ENCODE data around the gene ARGLU1. TPM values are rescaled to one million over a fixed set of nuclear protein-coding genes. Genes with fewer than 3 reads are reported as not detected.

Gene ARGLU1
- total and polyA plus RNA-seq, 10 donors: 99.5 to 204 (median 135) TPM

DNA sequence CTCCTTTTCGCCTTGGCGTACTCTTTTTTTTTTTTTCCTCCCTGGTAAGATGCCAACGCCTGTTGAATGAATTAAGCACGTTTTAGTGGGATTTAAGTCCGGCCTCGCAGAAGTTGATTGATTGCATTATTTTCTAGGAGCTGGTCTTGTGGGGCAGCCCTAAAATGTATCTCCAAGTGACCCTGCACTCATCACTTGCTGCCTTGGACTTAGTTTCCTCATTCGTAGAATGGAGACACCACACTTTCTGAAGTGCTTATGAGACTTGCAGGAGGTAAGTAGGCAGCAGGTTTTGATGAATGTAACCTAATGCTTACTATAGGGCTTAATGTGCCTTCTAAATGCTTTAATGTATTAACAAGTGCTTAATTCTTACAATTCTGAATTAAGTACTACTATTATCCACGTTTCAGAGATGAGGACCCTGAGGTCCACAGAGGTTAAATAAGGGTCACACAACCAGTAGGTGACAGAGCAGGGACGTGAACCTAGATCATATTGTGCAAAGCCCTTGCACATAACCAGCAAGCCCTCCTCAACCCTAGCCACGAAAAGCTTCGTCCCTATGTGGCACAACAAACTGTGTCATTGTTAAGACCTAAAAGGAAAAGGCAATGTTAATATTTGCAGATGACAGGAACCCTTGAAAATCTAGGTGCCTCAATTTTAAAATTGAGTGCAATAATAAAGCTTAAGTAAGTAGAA, 514 bp upstream of the ARGLU1 start:
- TF ChIP-seq POLR2A (IDR thresholded peaks at IDR 0.05) (no peak), POLR2AphosphoS5 (IDR thresholded peaks at IDR 0.05) (no peak), CTCF (IDR thresholded peaks at IDR 0.05 in 8 of 11, conservative IDR thresholded peaks at IDR 0.05 in 3 of 11) (no peak)
- intact Hi-C loops (cut with DNase I; ENCODE audit: low total_unique reads): no loop called here
- no peak for DNase-seq
- Histone ChIP-seq H3K27ac (peak overlapping the region; percentile 88 to 99 (median 97)), H3K4me1 (peaks cover 27 to 56% (median 49%) of the 10 kb centered on the region in 6 donors), H3K27me3 (replicated peaks in 1 of 7) (no peaks in the 10 kb centered on the region), H3K36me3 (no peaks in the 10 kb centered on the region), H3K9me3 (no peaks in the 10 kb centered on the region), H3K4me3 (peak overlapping the region; percentile 74 to 98 (median 94))
- 13 to 27% (median 17%) methylated on average over 11 of the region's 11 CpGs for WGBS, 5 donors

- intact Hi-C loops (cut with DNase I; ENCODE audit: low total_unique reads): no loop called here
- DNase-seq: peak; percentile 91
- TF ChIP-seq CTCF (IDR thresholded peaks at IDR 0.05 in 8 of 11, conservative IDR thresholded peaks at IDR 0.05 in 3 of 11) (no peak), POLR2AphosphoS5 (IDR thresholded peaks at IDR 0.05) (peak in 1 of 3 donors; percentile 62)
- H3K27me3 ChIP-seq (replicated peaks in 1 of 7): no peaks in the 10 kb centered on the region
- no peaks in the 10 kb centered on the region for H3K9me3 ChIP-seq
- H3K36me3 ChIP-seq: no peaks in the 10 kb centered on the region
- H3K27ac ChIP-seq: peak overlapping the region; percentile 88 to 99 (median 97)
- WGBS, 5 donors: 0 to 1% (median 1%) methylated on average over 34 of the region's 34 CpGs
- peak overlapping the region; percentile 74 to 98 (median 94) for H3K4me3 ChIP-seq
- peaks cover 43 to 71% (median 65%) of the 10 kb centered on the region in 6 donors for H3K4me1 ChIP-seq
These were observed 1.1 kb downstream of the ARGLU1 start for GRCh38 chr13:106566641-106567473.

- no peaks in the 10 kb centered on the region for H3K9me3 ChIP-seq
- no peaks in the 10 kb centered on the region for H3K27me3 ChIP-seq (replicated peaks in 1 of 7)
- H3K27ac ChIP-seq: peak overlapping the region in 1 of 8 donors; percentile 18
- no peak for DNase-seq
- peaks cover 51 to 88% (median 79%) of the 10 kb centered on the region in 6 donors for H3K4me1 ChIP-seq
- H3K36me3 ChIP-seq: no peaks in the 10 kb centered on the region
- H3K4me3 ChIP-seq: peak overlapping the region in 5 of 8 donors; percentile 74 to 98 (median 95)
- 24 to 33% (median 29%) methylated on average over 4 of the region's 4 CpGs for WGBS, 5 donors
- no peak for TF ChIP-seq POLR2AphosphoS5 (IDR thresholded peaks at IDR 0.05)
- TF ChIP-seq POLR2A (IDR thresholded peaks at IDR 0.05): no peak
- TF ChIP-seq CTCF (IDR thresholded peaks at IDR 0.05 in 8 of 11, conservative IDR thresholded peaks at IDR 0.05 in 3 of 11): no peak
- intact Hi-C loops (cut with DNase I; ENCODE audit: low total_unique reads): no loop called here
These were observed 2.7 kb downstream of the ARGLU1 start for GRCh38 chr13:106565127-106565775.
